ENCODE results near the gene SKA2.
A peak's percentile ranks its signal among the peaks of the same experiment; 100 is the strongest.
"Not testable (repeated sequence)": the region's sequence is repeated elsewhere in the genome, so short reads cannot be mapped to it uniquely, and the experiment has no call there.

The SKA2 gene

GRCh38 chr17:59154721-59155438 lies at the start of gene SKA2:
TSS of gene SKA2 (minus strand) at chr17:59155186. CDS start at chr17:59155163, 23 bp downstream.
- H3K9me3 Mint-ChIP-seq: no peaks in the 10 kb centered on the region
- no peaks in the 10 kb centered on the region for H3K27me3 Mint-ChIP-seq
- DNase-seq (ENCODE audit: low spot score in 2 of 2): peak; percentile 83 to 94
- H3K4me1 Mint-ChIP-seq: peaks cover 15% of the 10 kb centered on the region
- peak; percentile 82 for ATAC-seq (ENCODE audit: low read depth)
- no peak within 1 kb of the TSS for H3K27ac Mint-ChIP-seq
- H3K4me3 Mint-ChIP-seq: no peak within 1 kb of the TSS
- no peaks in the 10 kb centered on the region for H3K36me3 Mint-ChIP-seq

GRCh38 chr17:59202320-59202719 lies 47.3 kb upstream of the SKA2 start:
- H3K27me3 Mint-ChIP-seq: no peaks in the 10 kb centered on the region
- no peak overlapping the region for H3K27ac Mint-ChIP-seq
- no peaks in the 10 kb centered on the region for H3K9me3 Mint-ChIP-seq
- no peaks in the 10 kb centered on the region for H3K36me3 Mint-ChIP-seq
- DNase-seq (ENCODE audit: low spot score in 2 of 2): no peak
- H3K4me1 Mint-ChIP-seq: no peaks in the 10 kb centered on the region
- no peak for ATAC-seq (ENCODE audit: low read depth)
- H3K4me3 Mint-ChIP-seq: no peak overlapping the region

GRCh38 chr17:59199398-59199797 lies 44.4 kb upstream of the SKA2 start:
- Mint-ChIP-seq H3K4me1 (no peaks in the 10 kb centered on the region), H3K4me3 (no peak overlapping the region), H3K27ac (no peak overlapping the region), H3K36me3 (no peaks in the 10 kb centered on the region), H3K9me3 (no peaks in the 10 kb centered on the region), H3K27me3 (no peaks in the 10 kb centered on the region)
- DNase-seq (ENCODE audit: low spot score in 2 of 2): no peak
- no peak for ATAC-seq (ENCODE audit: low read depth)

GRCh38 chr17:59193336-59193862 lies 38.4 kb upstream of the SKA2 start:
- no peak overlapping the region for H3K4me3 Mint-ChIP-seq
- ATAC-seq (ENCODE audit: low read depth) (no peak), DNase-seq (ENCODE audit: low spot score in 2 of 2) (no peak)
- peaks cover 2% of the 10 kb centered on the region for H3K36me3 Mint-ChIP-seq
- no peaks in the 10 kb centered on the region for H3K4me1 Mint-ChIP-seq
- H3K27ac Mint-ChIP-seq: no peak overlapping the region
- peaks cover 2% of the 10 kb centered on the region for H3K9me3 Mint-ChIP-seq
- no peaks in the 10 kb centered on the region for H3K27me3 Mint-ChIP-seq

- no peak overlapping the region for H3K27ac Mint-ChIP-seq
- no peak overlapping the region for H3K4me3 Mint-ChIP-seq
- DNase-seq (ENCODE audit: low spot score in 2 of 2) (no peak), ATAC-seq (ENCODE audit: low read depth) (no peak)
- H3K9me3 Mint-ChIP-seq: peaks cover 2% of the 10 kb centered on the region
- peaks cover 7% of the 10 kb centered on the region for H3K4me1 Mint-ChIP-seq
- H3K36me3 Mint-ChIP-seq: peaks cover 2% of the 10 kb centered on the region
- no peaks in the 10 kb centered on the region for H3K27me3 Mint-ChIP-seq
These were observed 35.8 kb upstream of the SKA2 start for GRCh38 chr17:59190806-59191205.

GRCh38 chr17:59186850-59187249 lies 31.9 kb upstream of the SKA2 start:
- no peak for DNase-seq (ENCODE audit: low spot score in 2 of 2)
- peaks cover under 1% of the 10 kb centered on the region for H3K36me3 Mint-ChIP-seq
- ATAC-seq (ENCODE audit: low read depth): no peak
- H3K4me1 Mint-ChIP-seq: peaks cover 11% of the 10 kb centered on the region
- peaks cover under 1% of the 10 kb centered on the region for H3K9me3 Mint-ChIP-seq
- H3K27ac Mint-ChIP-seq: no peak overlapping the region
- H3K27me3 Mint-ChIP-seq: no peaks in the 10 kb centered on the region
- no peak overlapping the region for H3K4me3 Mint-ChIP-seq

GRCh38 chr17:59185997-59186396 lies 31.0 kb upstream of the SKA2 start:
- DNase-seq (ENCODE audit: low spot score in 2 of 2) (no peak), ATAC-seq (ENCODE audit: low read depth) (no peak)
- H3K4me1 Mint-ChIP-seq: peaks cover 11% of the 10 kb centered on the region
- H3K9me3 Mint-ChIP-seq: no peaks in the 10 kb centered on the region
- no peak overlapping the region for H3K27ac Mint-ChIP-seq
- H3K36me3 Mint-ChIP-seq: no peaks in the 10 kb centered on the region
- H3K27me3 Mint-ChIP-seq: no peaks in the 10 kb centered on the region
- H3K4me3 Mint-ChIP-seq: no peak overlapping the region

- Mint-ChIP-seq H3K4me3 (no peak overlapping the region), H3K9me3 (no peaks in the 10 kb centered on the region), H3K27me3 (no peaks in the 10 kb centered on the region), H3K4me1 (peaks cover 4% of the 10 kb centered on the region), H3K27ac (no peak overlapping the region), H3K36me3 (no peaks in the 10 kb centered on the region)
- DNase-seq (ENCODE audit: low spot score in 2 of 2) (no peak), ATAC-seq (ENCODE audit: low read depth) (no peak)
These were observed 26.5 kb upstream of the SKA2 start for GRCh38 chr17:59181481-59181880.

- no peak for DNase-seq (ENCODE audit: low spot score in 2 of 2)
- ATAC-seq (ENCODE audit: low read depth): no peak
- no peaks in the 10 kb centered on the region for H3K9me3 Mint-ChIP-seq
- H3K36me3 Mint-ChIP-seq: no peaks in the 10 kb centered on the region
- peaks cover 3% of the 10 kb centered on the region for H3K4me1 Mint-ChIP-seq
- no peak overlapping the region for H3K27ac Mint-ChIP-seq
- H3K27me3 Mint-ChIP-seq: no peaks in the 10 kb centered on the region
- H3K4me3 Mint-ChIP-seq: no peak overlapping the region
These were observed 25.6 kb upstream of the SKA2 start for GRCh38 chr17:59180626-59181025.

- H3K9me3 Mint-ChIP-seq; H3K36me3 Mint-ChIP-seq; H3K27ac Mint-ChIP-seq; ATAC-seq (ENCODE audit: low read depth); H3K4me3 Mint-ChIP-seq; H3K27me3 Mint-ChIP-seq; H3K4me1 Mint-ChIP-seq; DNase-seq (ENCODE audit: low spot score in 2 of 2): not testable (repeated sequence)
These were observed 24.6 kb upstream of the SKA2 start for GRCh38 chr17:59179601-59180000.

- DNase-seq (ENCODE audit: low spot score in 2 of 2) (no peak), ATAC-seq (ENCODE audit: low read depth) (no peak)
- Mint-ChIP-seq H3K4me3 (no peak overlapping the region), H3K36me3 (no peaks in the 10 kb centered on the region), H3K4me1 (no peaks in the 10 kb centered on the region), H3K27me3 (no peaks in the 10 kb centered on the region), H3K9me3 (no peaks in the 10 kb centered on the region), H3K27ac (no peak overlapping the region)
These were observed 23.4 kb upstream of the SKA2 start for GRCh38 chr17:59178266-59178985.

GRCh38 chr17:59175076-59175475 lies 20.1 kb upstream of the SKA2 start:
- DNase-seq (ENCODE audit: low spot score in 2 of 2) (no peak), ATAC-seq (ENCODE audit: low read depth) (no peak)
- Mint-ChIP-seq H3K4me1 (no peaks in the 10 kb centered on the region), H3K27ac (no peak overlapping the region), H3K36me3 (no peaks in the 10 kb centered on the region), H3K4me3 (no peak overlapping the region), H3K9me3 (no peaks in the 10 kb centered on the region), H3K27me3 (no peaks in the 10 kb centered on the region)

- Mint-ChIP-seq H3K9me3 (no peaks in the 10 kb centered on the region), H3K27ac (no peak overlapping the region), H3K4me3 (no peak overlapping the region), H3K27me3 (no peaks in the 10 kb centered on the region), H3K4me1 (no peaks in the 10 kb centered on the region), H3K36me3 (no peaks in the 10 kb centered on the region)
- ATAC-seq (ENCODE audit: low read depth) (no peak), DNase-seq (ENCODE audit: low spot score in 2 of 2) (no peak)
These were observed 19.7 kb upstream of the SKA2 start for GRCh38 chr17:59174671-59175070.

- H3K4me3 Mint-ChIP-seq: no peak overlapping the region
- DNase-seq (ENCODE audit: low spot score in 2 of 2) (no peak), ATAC-seq (ENCODE audit: low read depth) (no peak)
- H3K27me3 Mint-ChIP-seq: no peaks in the 10 kb centered on the region
- no peaks in the 10 kb centered on the region for H3K36me3 Mint-ChIP-seq
- no peaks in the 10 kb centered on the region for H3K9me3 Mint-ChIP-seq
- peaks cover 4% of the 10 kb centered on the region for H3K4me1 Mint-ChIP-seq
- no peak overlapping the region for H3K27ac Mint-ChIP-seq
These were observed 17.5 kb upstream of the SKA2 start for GRCh38 chr17:59172436-59173004.
